ENCODE data around the gene P4HB.

DNA sequence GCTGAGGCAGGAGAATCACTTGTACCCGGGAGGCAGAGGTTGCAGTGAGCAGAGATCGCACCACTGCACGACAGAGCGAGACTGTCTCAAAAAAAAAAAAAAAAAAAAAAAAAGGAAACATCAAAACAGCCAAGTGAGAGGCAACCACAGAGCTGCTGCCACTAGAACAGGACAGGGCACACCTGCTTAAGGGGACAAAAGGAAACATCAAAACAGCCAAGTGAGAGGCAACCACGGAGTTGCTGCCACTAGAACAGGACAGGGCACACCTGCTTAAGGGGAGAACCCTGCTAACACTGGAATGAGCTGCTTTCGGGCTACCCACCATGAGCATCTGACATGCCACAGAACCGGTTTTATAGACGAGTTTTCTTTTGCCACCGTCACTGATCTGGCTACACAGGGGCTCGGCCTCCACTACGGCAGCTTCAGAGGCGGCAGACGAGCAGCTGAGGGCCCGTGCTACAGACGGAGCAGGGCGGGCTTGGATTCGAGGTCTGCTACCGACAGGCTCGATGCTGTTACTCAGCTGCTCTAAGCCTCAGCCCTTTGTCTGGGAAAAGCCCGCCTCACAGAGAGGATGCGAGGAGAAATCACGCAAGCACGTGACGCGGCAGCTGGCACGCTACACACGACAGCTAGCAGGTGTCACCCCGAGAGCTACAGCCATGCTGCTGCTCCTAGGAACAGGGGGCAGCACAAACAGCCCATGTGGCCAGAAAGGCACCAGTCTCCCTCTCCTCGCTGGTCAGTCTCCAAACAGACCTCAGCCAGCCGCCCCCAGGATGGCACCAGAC lies 2.0 kb downstream of the P4HB start:
- TF ChIP-seq EZH2 (IDR thresholded peaks at IDR 0.05; ENCODE audit: low read length, missing control alignments): no peak
- no peak for TF ChIP-seq CTCF (conservative IDR thresholded peaks at IDR 0.05 in 1 of 2, IDR thresholded peaks at IDR 0.05 in 1 of 2; ENCODE audit: low read depth in 1 of 2, low read length in 2 of 2)
